Common myeloid progenitor, CD34-positive (primary cell): ENCODE data around the gene KDM8.

ENCODE experiments used
- CTCF ChIA-PET: fragments of 350-600 bp; sonication (Branson Sonifier 250); formaldehyde crosslinking; loops from one replicate; lab custom pipeline; 2021; ENCODE audit warnings: antibody characterized with exemption; lab: Charles Lee
- POLR2A ChIA-PET: fragments of 350-600 bp; sonication (Branson Sonifier 250); formaldehyde crosslinking; loops from one replicate; lab custom pipeline; 2021; ENCODE audit warnings: antibody characterized with exemption; lab: Charles Lee
- DNase-seq, 3 donors: peaks; one replicate each; pipeline versions ENCODE4 v3.0.0 to v3.0.0-alpha.2; 2013
- H3K27ac ChIP-seq, 2 experiments: 1 replicate in 1 of 2; 2 replicates in 1 of 2; pipeline ENCODE4 v1.7.0; 2013; ENCODE audit warnings: inconsistent platforms in 2 of 2, low read length in 2 of 2, mild to moderate bottlenecking in 2 of 2, low read depth in 1 of 2, moderate library complexity in 1 of 2; ENCODE audit not compliant: severe bottlenecking in 2 of 2, insufficient read depth in 1 of 2, poor library complexity in 1 of 2
- H3K27me3 ChIP-seq, 5 experiments: replicated peaks in 2 of 5; 1 replicate in 3 of 5; 2 replicates in 2 of 5; pipeline versions ENCODE4 v1.6.1 to v1.7.0; 2013; ENCODE audit warnings: low read length in 4 of 5, mild to moderate bottlenecking in 2 of 5, moderate library complexity in 2 of 5, inconsistent platforms in 1 of 5; ENCODE audit not compliant: insufficient read depth in 5 of 5, control insufficient read depth in 4 of 5
- H3K36me3 ChIP-seq, 4 experiments: 1 replicate in 2 of 4; 2 replicates in 2 of 4; pipeline versions ENCODE4 v1.6.1 to v1.7.0; 2013; ENCODE audit warnings: low read length in 3 of 4, control low read depth in 1 of 4, mild to moderate bottlenecking in 1 of 4; ENCODE audit not compliant: control insufficient read depth in 4 of 4, insufficient read depth in 4 of 4
- H3K4me1 ChIP-seq, 4 experiments: 1 replicate in 3 of 4; 2 replicates in 1 of 4; pipeline versions ENCODE4 v1.6.1 to v1.7.1; 2013; ENCODE audit warnings: low read length in 3 of 4, mild to moderate bottlenecking in 3 of 4, control low read depth in 1 of 4, inconsistent platforms in 1 of 4, moderate library complexity in 1 of 4; ENCODE audit not compliant: control insufficient read depth in 4 of 4, insufficient read depth in 4 of 4; ENCODE audit errors: control extremely low read depth in 1 of 4
- H3K4me3 ChIP-seq, 7 experiments: 1 replicate in 4 of 7; 2 replicates in 3 of 7; pipeline versions ENCODE4 v1.5.1 to v1.7.0; 2013; ENCODE audit warnings: mild to moderate bottlenecking in 7 of 7, low read length in 6 of 7, moderate library complexity in 6 of 7, inconsistent platforms in 2 of 7, low read depth in 2 of 7, control low read depth in 1 of 7; ENCODE audit not compliant: insufficient read depth in 4 of 7, control insufficient read depth in 1 of 7; ENCODE audit errors: extremely low read depth in 1 of 7
- H3K9me3 ChIP-seq, 5 experiments: 1 replicate in 4 of 5; 2 replicates in 1 of 5; pipeline versions ENCODE4 v1.6.1 to v1.7.1; 2013; ENCODE audit warnings: low read length in 4 of 5, mild to moderate bottlenecking in 2 of 5, inconsistent platforms in 1 of 5, low read depth in 1 of 5, moderate library complexity in 1 of 5; ENCODE audit not compliant: control insufficient read depth in 4 of 5, insufficient read depth in 2 of 5; ENCODE audit errors: control extremely low read depth in 1 of 5
- WGBS: methylation state at CpG from one replicate; pipeline ENCODE4 v1.1.5; 2013; ENCODE audit not compliant: insufficient coverage; 5-methylcytosine and 5-hydroxymethylcytosine counted together

KDM8 gene

GRCh38 chr16:27238591-27238990 lies 35.3 kb downstream of the KDM8 start:
- H3K27ac ChIP-seq = peak overlapping the region in 1 of 2 experiments; percentile 80

GRCh38 chr16:27239026-27239425 lies 35.7 kb downstream of the KDM8 start:
- Histone ChIP-seq H3K4me3 (no peak overlapping the region), H3K27ac (no peak overlapping the region), H3K36me3 (peaks cover 0 to 5% (median 1%) of the 10 kb centered on the region in 4 experiments), H3K9me3 (no peaks in the 10 kb centered on the region), H3K27me3 (no peaks in the 10 kb centered on the region), H3K4me1 (peaks cover 9 to 95% (median 84%) of the 10 kb centered on the region in 4 experiments)
- DNase-seq = no peak
- ChIA-PET CTCF (interaction anchor here (0.8 to 1.4 kb wide), 6 partner anchors 8 to 218 kb away, joined by 3 to 5 read pairs (median 3); no protein-coding TSS in a partner anchor), POLR2A (no interaction called here)
- WGBS = 99% methylated on average over 5 of the region's 5 CpGs

More at GRCh38 chr16:27238591-27238990, 35.3 kb downstream of the KDM8 start:
- Histone ChIP-seq H3K9me3 (no peaks in the 10 kb centered on the region), H3K4me3 (no peak overlapping the region), H3K27me3 (no peaks in the 10 kb centered on the region), H3K36me3 (peaks cover 0 to 8% (median 3%) of the 10 kb centered on the region in 4 experiments), H3K4me1 (peaks cover 9 to 95% (median 84%) of the 10 kb centered on the region in 4 experiments)
- 100% methylated on average over 1 of the region's 2 CpGs for WGBS
- CTCF ChIA-PET = interaction anchor here (0.9 to 1.4 kb wide), 4 partner anchors 8 to 59 kb away, joined by 3 to 5 read pairs (median 4); no protein-coding TSS in a partner anchor
- DNase-seq = no peak
- POLR2A ChIA-PET = interaction anchor here (1.1 kb wide), 1 partner anchor 129 kb away, joined by 3 read pairs; no protein-coding TSS in a partner anchor

- peaks cover 0 to 5% (median 1%) of the 10 kb centered on the region in 4 experiments for H3K36me3 ChIP-seq
- H3K4me1 ChIP-seq = peaks cover 6 to 95% (median 84%) of the 10 kb centered on the region in 4 experiments
- POLR2A ChIA-PET = no interaction called here
- H3K4me3 ChIP-seq = no peak overlapping the region
- WGBS = 87% methylated on average over 7 of the region's 9 CpGs
- CTCF ChIA-PET = interaction anchor here (0.8 to 1.4 kb wide), 5 partner anchors 10 to 217 kb away, joined by 3 to 4 read pairs (median 3); no protein-coding TSS in a partner anchor
- no peak for DNase-seq
- H3K27ac ChIP-seq = no peak overlapping the region
- no peaks in the 10 kb centered on the region for H3K9me3 ChIP-seq
- H3K27me3 ChIP-seq = no peaks in the 10 kb centered on the region
These were observed 36.8 kb downstream of the KDM8 start for GRCh38 chr16:27239906-27240655.

- H3K27ac ChIP-seq = no peak overlapping the region
- H3K4me1 ChIP-seq = peaks cover 5 to 94% (median 81%) of the 10 kb centered on the region in 4 experiments
- no peak overlapping the region for H3K4me3 ChIP-seq
- POLR2A ChIA-PET = no interaction called here
- H3K36me3 ChIP-seq = peaks cover 0 to 5% (median 1%) of the 10 kb centered on the region in 4 experiments
- no peaks in the 10 kb centered on the region for H3K27me3 ChIP-seq
- CTCF ChIA-PET = interaction anchor here (1.1 to 1.4 kb wide), 3 partner anchors 9 to 128 kb away, joined by 3 to 4 read pairs (median 4); no protein-coding TSS in a partner anchor
- no peaks in the 10 kb centered on the region for H3K9me3 ChIP-seq
- WGBS = 96% methylated on average over 5 of the region's 6 CpGs
- no peak for DNase-seq
These were observed 37.7 kb downstream of the KDM8 start for GRCh38 chr16:27240948-27241531.

- H3K27me3 ChIP-seq = no peaks in the 10 kb centered on the region
- H3K36me3 ChIP-seq = peaks cover 0 to 5% (median 1%) of the 10 kb centered on the region in 4 experiments
- no peaks in the 10 kb centered on the region for H3K9me3 ChIP-seq
- peaks cover 2 to 92% (median 79%) of the 10 kb centered on the region in 4 experiments for H3K4me1 ChIP-seq
- no peak overlapping the region for H3K27ac ChIP-seq
- 100% methylated on average over 6 of the region's 13 CpGs for WGBS
- DNase-seq = no peak
- ChIA-PET CTCF (interaction anchor here (1.3 to 3.2 kb wide), 4 partner anchors 8 to 127 kb away, joined by 3 to 11 read pairs (median 4); no protein-coding TSS in a partner anchor), POLR2A (no interaction called here)
- H3K4me3 ChIP-seq = no peak overlapping the region
These were observed 38.3 kb downstream of the KDM8 start for GRCh38 chr16:27241658-27242057.

GRCh38 chr16:27242398-27242797 lies 39.1 kb downstream of the KDM8 start:
- Histone ChIP-seq H3K36me3 (peaks cover 0 to 5% (median 1%) of the 10 kb centered on the region in 4 experiments), H3K27ac (no peak overlapping the region), H3K4me1 (peaks cover 5 to 90% (median 76%) of the 10 kb centered on the region in 4 experiments), H3K4me3 (peak overlapping the region in 5 of 7 experiments; percentile 30 to 76 (median 58)), H3K9me3 (no peaks in the 10 kb centered on the region), H3K27me3 (no peaks in the 10 kb centered on the region)
- ChIA-PET POLR2A (no interaction called here), CTCF (interaction anchor here (1.0 to 3.2 kb wide), 4 partner anchors 16 to 126 kb away, joined by 3 to 11 read pairs (median 4); no protein-coding TSS in a partner anchor)
- no peak for DNase-seq
- WGBS = no CpG with 5 or more reads among the region's 2 CpGs
